Psoas muscle (tissue), 8 donors: Measurements from ENCODE around the gene KRTAP10-5. TPM values are rescaled to one million over a fixed set of nuclear protein-coding genes. Genes with fewer than 3 reads are reported as not detected.
"Not testable (repeated sequence)": the region's sequence is repeated elsewhere in the genome, so short reads cannot be mapped to it uniquely, and the experiment has no call there.

Source experiments
- ATAC-seq, 4 donors: fragments of 200-7000 bp; cut with Tn5 transposase; one replicate each; pipeline ENCODE4 v1.9.1; 2020; ENCODE audit warnings: moderate library complexity in 3 of 4, mild to moderate bottlenecking in 2 of 4
- DNase-seq, 2 donors: peaks; one replicate each; pipeline ENCODE4 v3.0.0-alpha.2; 2020
- H3K27ac ChIP-seq: fragments of 200-600 bp; one replicate; pipeline ENCODE4 v1.8.0; 2022
- H3K27me3 ChIP-seq, 3 donors: fragments of 200-600 bp in 1 of 3; one replicate each; pipeline versions ENCODE4 v1.6.1 to v1.8.0; 2013 to 2022; ENCODE audit warnings: low read length in 2 of 3, mild to moderate bottlenecking in 2 of 3, moderate library complexity in 1 of 3; ENCODE audit not compliant: insufficient read depth in 3 of 3
- H3K36me3 ChIP-seq, 2 donors: fragments of 200-600 bp in 1 of 2; one replicate each; pipeline versions ENCODE4 v1.6.1 to v1.8.0; 2013 to 2022; ENCODE audit warnings: low read depth in 1 of 2, mild to moderate bottlenecking in 1 of 2, moderate library complexity in 1 of 2; ENCODE audit not compliant: insufficient read depth in 1 of 2
- H3K4me1 ChIP-seq: fragments of 200-600 bp; one replicate; pipeline ENCODE4 v1.8.0; 2022
- H3K4me3 ChIP-seq: fragments of 200-600 bp; one replicate; pipeline ENCODE4 v1.8.0; 2022; ENCODE audit warnings: mild to moderate bottlenecking
- H3K9me3 ChIP-seq: fragments of 200-600 bp; one replicate; pipeline ENCODE4 v1.8.0; 2022
- WGBS, 3 donors: extraction: QIAGEN DNeasy Blood & Tissue Kit; methylation state at CpG; one replicate each; pipeline versions ENCODE4 v1.1.6 to v1.1.7; 2013; 5-methylcytosine and 5-hydroxymethylcytosine counted together
- intact Hi-C, 2 donors: fragments of 100-400 bp; cut with DNase I; formaldehyde crosslinking; loops; one replicate each; pipeline versions ENCODE4 v1.11.0 to v1.14.2; 2022
- polyA plus RNA-seq, 3 donors: library from polyadenylated mRNA; stranded (reverse); fragments of 200-250 nt; gene quantifications; one replicate each; pipeline ENCODE4 v1.2.3, GENCODE V29; 2013
- total RNA-seq, 4 donors: library from RNA; stranded (reverse); fragmentation: NEBNext Ultra II Directional in 2 of 4; extraction: Animal tissue kit (Norgen Biotek cat#: 25700) in 2 of 4; gene quantifications; one replicate each; pipeline versions ENCODE4 v1.2.1 to v1.2.4, GENCODE V29; 2021 to 2023
- TF ChIP-seq, protein P1 (sequence below): fragments of 200-600 bp; IDR thresholded peaks from one replicate; pipeline ENCODE4 v1.8.0; 2022; ENCODE audit warnings: antibody characterized with exemption
- donor health status: healthy with polysubstance abuse.
- donor health status: DM: no; HTN: no; CAD: no; lungs with moderate emphysema.
- donor health status: Bipolar disorder and iron deficiency.
- donor health status: healthy.
- donor health status: DM: yes; HTN: yes; CAD: no.
- donor health status: DM: no; HTN: no; CAD: no.
- donor health status: DM: no; HTN: no; CAD: no.
- donor health status: DM: yes; HTN: yes; CAD: no.

KRTAP10-5 gene
- total and polyA plus RNA-seq, 7 donors = not detected

DNA sequence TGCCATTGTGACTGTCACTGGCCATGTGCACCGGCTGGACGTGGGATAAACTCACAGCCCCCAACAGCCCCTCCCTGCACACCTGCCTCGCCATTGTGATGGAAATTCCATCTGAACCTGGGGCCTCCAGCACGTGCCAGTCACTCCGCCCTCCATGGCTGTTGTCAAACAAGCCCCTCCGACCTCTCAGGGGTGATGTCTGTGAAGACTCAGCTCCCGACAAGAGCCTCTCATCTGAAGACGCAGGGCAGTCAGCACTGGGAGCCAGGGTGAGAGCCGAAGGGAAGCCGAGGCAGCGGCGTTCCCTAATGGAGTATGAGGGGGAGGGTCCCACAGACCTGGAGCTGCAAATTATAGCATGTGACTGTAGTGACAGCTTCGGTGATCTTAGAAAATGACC lies 27.7 kb downstream of the KRTAP10-5 start:
- intact Hi-C loops = no loop called here
- WGBS, 3 donors = 64 to 76% (median 65%) methylated on average over 13 of the region's 13 CpGs
- peaks cover 0 to 87% (median 16%) of the 10 kb centered on the region in 3 donors for H3K27me3 ChIP-seq

GRCh38 chr21:44552136-44552535 lies 28.3 kb downstream of the KRTAP10-5 start:
- intact Hi-C loops = no loop called here
- WGBS, 3 donors = 74 to 93% (median 91%) methylated on average over 6 of the region's 6 CpGs
- H3K27me3 ChIP-seq = peaks cover 0 to 84% (median 12%) of the 10 kb centered on the region in 3 donors
- TF ChIP-seq, protein P1, sequence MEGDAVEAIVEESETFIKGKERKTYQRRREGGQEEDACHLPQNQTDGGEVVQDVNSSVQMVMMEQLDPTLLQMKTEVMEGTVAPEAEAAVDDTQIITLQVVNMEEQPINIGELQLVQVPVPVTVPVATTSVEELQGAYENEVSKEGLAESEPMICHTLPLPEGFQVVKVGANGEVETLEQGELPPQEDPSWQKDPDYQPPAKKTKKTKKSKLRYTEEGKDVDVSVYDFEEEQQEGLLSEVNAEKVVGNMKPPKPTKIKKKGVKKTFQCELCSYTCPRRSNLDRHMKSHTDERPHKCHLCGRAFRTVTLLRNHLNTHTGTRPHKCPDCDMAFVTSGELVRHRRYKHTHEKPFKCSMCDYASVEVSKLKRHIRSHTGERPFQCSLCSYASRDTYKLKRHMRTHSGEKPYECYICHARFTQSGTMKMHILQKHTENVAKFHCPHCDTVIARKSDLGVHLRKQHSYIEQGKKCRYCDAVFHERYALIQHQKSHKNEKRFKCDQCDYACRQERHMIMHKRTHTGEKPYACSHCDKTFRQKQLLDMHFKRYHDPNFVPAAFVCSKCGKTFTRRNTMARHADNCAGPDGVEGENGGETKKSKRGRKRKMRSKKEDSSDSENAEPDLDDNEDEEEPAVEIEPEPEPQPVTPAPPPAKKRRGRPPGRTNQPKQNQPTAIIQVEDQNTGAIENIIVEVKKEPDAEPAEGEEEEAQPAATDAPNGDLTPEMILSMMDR = no peak
- ATAC-seq (no peak), DNase-seq (no peak)
- no peak overlapping the region for H3K27ac ChIP-seq
- no peaks in the 10 kb centered on the region for H3K9me3 ChIP-seq
- H3K36me3 ChIP-seq = no peaks in the 10 kb centered on the region
- no peaks in the 10 kb centered on the region for H3K4me1 ChIP-seq
- H3K4me3 ChIP-seq = no peak overlapping the region

More for the DNA sequence above, 27.7 kb downstream of the KRTAP10-5 start:
- H3K36me3 ChIP-seq = no peaks in the 10 kb centered on the region
- no peak for ATAC-seq
- H3K27ac ChIP-seq = no peak overlapping the region
- no peak for DNase-seq
- H3K4me1 ChIP-seq = no peaks in the 10 kb centered on the region
- H3K9me3 ChIP-seq = no peaks in the 10 kb centered on the region
- TF ChIP-seq, protein P1 = no peak
- H3K4me3 ChIP-seq = no peak overlapping the region

DNA sequence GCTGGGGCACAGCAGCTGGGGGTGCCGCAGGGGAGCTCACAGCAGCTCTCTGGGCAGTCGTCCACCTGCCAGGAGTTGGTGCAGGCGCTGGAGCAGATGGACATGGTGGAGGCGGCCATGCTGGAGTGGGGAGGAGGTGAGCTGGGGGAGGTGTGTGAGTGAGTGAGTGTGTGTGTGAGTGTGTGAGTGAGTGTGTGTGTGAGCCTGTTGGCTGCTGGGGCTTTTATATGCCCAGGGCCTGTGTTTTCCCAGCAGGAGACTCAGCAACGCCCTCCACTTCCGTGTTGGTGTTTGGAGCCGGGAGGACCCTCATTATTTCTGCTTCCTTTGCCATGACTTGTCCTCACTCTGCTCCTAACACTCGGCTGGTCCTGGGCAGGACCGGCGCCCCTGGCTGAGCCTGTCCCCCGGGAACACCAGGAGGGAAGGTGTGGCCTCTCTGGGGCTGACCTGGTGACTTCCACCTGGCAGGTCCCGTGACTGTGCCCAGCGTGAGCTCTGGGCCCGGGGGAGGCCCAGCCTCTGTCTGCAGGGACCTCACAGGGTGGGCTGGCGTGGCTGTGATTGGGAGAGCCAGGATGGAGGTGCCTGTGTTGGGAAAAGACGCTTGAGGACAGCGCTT lies 29.0 kb downstream of the KRTAP10-5 start, which contains the start of gene KRTAP10-2:
Gene KRTAP10-2 (minus strand): TSS at position 166 of the 622 bp plus-strand sequence. CDS start 47 bp downstream, at position 119.
- Histone ChIP-seq H3K4me3 (no peak within 1 kb of the TSS), H3K4me1 (no peaks in the 10 kb centered on the region), H3K36me3 (no peaks in the 10 kb centered on the region), H3K27ac (no peak within 1 kb of the TSS), H3K27me3 (peaks cover 0 to 77% (median 12%) of the 10 kb centered on the region in 3 donors), H3K9me3 (peaks cover 4% of the 10 kb centered on the region)
- DNase-seq = no peak
- intact Hi-C loops = no loop called here
- no peak for ATAC-seq
- 44 to 51% (median 46%) methylated on average over 16 to 17 of the region's 17 CpGs for WGBS, 3 donors
- TF ChIP-seq, protein P1 = no peak

DNA sequence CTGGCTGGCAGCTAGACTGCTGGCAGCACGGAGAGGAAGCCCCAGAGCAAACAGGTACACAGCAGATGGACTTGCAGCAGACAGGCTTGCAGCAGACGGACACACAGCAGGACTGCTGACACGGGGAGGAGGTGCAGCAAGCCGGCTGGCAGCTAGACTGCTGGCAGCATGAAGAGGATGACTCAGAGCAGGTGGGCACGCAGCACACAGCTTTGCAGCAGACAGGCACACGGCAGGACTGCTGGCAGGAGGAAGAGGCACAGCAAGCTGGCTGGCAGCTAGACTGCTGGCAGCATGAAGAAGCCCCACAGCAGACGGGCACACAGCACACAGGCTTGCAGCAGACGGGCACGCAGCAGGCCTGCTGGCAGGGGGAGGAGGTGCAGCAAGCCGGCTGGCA lies 29.6 kb downstream of the KRTAP10-5 start:
- Histone ChIP-seq H3K36me3 (no peaks in the 10 kb centered on the region), H3K27ac (no peak overlapping the region), H3K9me3 (peaks cover 4% of the 10 kb centered on the region), H3K27me3 (peaks cover 0 to 71% (median 12%) of the 10 kb centered on the region in 3 donors), H3K4me3 (no peak overlapping the region), H3K4me1 (no peaks in the 10 kb centered on the region)
- DNase-seq (no peak), ATAC-seq (no peak)
- WGBS, 3 donors = 20 to 30% (median 21%) methylated on average over 10 of the region's 10 CpGs
- intact Hi-C loops = no loop called here
- TF ChIP-seq, protein P1 = no peak

DNA sequence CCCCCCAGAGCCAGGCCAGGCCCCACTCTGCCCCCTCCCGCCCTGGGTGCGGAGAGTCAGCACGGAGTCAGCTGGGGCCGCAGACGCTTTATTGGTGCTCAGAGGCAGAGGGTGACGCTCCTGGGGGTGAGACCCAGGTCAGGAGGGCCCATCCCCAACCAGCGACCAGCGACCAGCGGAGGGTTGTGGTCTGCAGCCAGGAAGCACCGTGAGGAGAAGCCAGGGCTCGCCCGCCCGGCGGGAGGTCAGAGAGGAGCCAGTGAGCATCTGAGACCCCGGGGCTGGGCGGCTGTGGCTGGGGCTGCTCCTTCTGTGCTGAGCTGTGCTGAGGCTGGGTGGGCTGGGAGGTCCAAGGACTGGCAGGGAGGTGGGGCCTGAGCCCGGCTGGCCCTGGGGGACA lies 30.1 kb downstream of the KRTAP10-5 start:
- H3K27ac ChIP-seq, H3K9me3 ChIP-seq, H3K4me1 ChIP-seq, intact Hi-C loops, ATAC-seq, H3K4me3 ChIP-seq, DNase-seq, H3K36me3 ChIP-seq: not testable (repeated sequence)
- H3K27me3 ChIP-seq = peaks cover 0 to 67% (median 12%) of the 10 kb centered on the region in 3 donors
- WGBS, 3 donors = 18 to 33% (median 25%) methylated on average over 12 to 17 of the region's 17 CpGs
